HCT116 (cell line): ENCODE results near the gene AUTS2. TPM values are rescaled to one million over a fixed set of nuclear protein-coding genes. Genes with fewer than 3 reads are reported as not detected.

ENCODE experiments used
- ATAC-seq: fragments of 200-7000 bp; cut with Tn5 transposase; 2 replicates; pipeline ENCODE4 v1.9.1; 2020; ENCODE audit warnings: mild to moderate bottlenecking, moderate library complexity
- BruUV-seq: library from RNA; stranded (reverse); fragments of 400-500 nt; replicated peaks from 2 replicates; lab custom pipeline; 2021; lab: Mats Ljungman, UMichigan
- CTCF ChIA-PET: fragments of 300-600 bp; sonication (Branson Sonifier 250); formaldehyde crosslinking; loops from one replicate; lab custom pipeline; 2021; ENCODE audit warnings: antibody characterized with exemption; lab: Charles Lee
- POLR2A ChIA-PET: fragments of 300-600, 350-600 bp; sonication (Branson Sonifier 250); formaldehyde crosslinking; loops from one replicate; lab custom pipeline; 2021; ENCODE audit warnings: antibody characterized with exemption; lab: Charles Lee
- RAD21 ChIA-PET, 2 experiments: fragments of 300-600 bp; sonication (Branson Sonifier 250); formaldehyde crosslinking; loops; one replicate each; lab custom pipeline; 2023; ENCODE audit warnings: low total read pairs in 2 of 2; ENCODE audit not compliant: uncharacterized antibody in 2 of 2, unreplicated experiment in 2 of 2, low non-redundant PET in 1 of 2; lab: Charles Lee
- DNase-seq: peaks from one replicate; pipeline ENCODE4 v3.0.0-alpha.2; 2010; ENCODE audit warnings: low read depth, low spot score
- H2AFZ ChIP-seq: fragments of 200-600 bp; shearing (Covaris generic), sonication (generic); 2 replicates; pipeline ENCODE4 v1.6.1; 2017; ENCODE audit warnings: low read depth, mixed run types, mixed read lengths, antibody characterized with exemption, low read length; ENCODE audit not compliant: poor library complexity, severe bottlenecking
- H3K27ac ChIP-seq: 2 replicates; pipeline ENCODE4 v1.5.1; 2012; ENCODE audit warnings: low read depth, low read length
- H3K27me3 ChIP-seq: fragments of 200-600 bp; sonication (generic); 2 replicates; pipeline ENCODE4 v1.6.1; 2016; ENCODE audit warnings: mixed run types, low read length, mixed read lengths; ENCODE audit not compliant: insufficient read depth
- H3K36me3 ChIP-seq, 2 experiments: fragments of 200-500 bp in 1 of 2; fragments of 200-600 bp in 1 of 2; sonication (Bioruptor generic) in 1 of 2; sonication (generic) in 1 of 2; 2 replicates each; pipeline versions ENCODE4 v1.5.1 to v1.6.1; 2014 to 2016; ENCODE audit warnings: low read length in 2 of 2, inconsistent platforms in 1 of 2, mixed read lengths in 1 of 2, mixed run types in 1 of 2; ENCODE audit not compliant: insufficient read depth in 2 of 2, control insufficient read depth in 1 of 2
- H3K4me1 ChIP-seq, 2 experiments: fragments of 200-600 bp in 1 of 2; sonication (generic) in 1 of 2; 2 replicates each; pipeline versions ENCODE4 v1.5.1 to v1.6.1; 2012 to 2017; ENCODE audit warnings: low read length in 2 of 2, inconsistent platforms in 1 of 2, mild to moderate bottlenecking in 1 of 2, mixed read lengths in 1 of 2, mixed run types in 1 of 2, moderate library complexity in 1 of 2; ENCODE audit not compliant: insufficient read depth in 2 of 2, control insufficient read depth in 1 of 2
- H3K4me2 ChIP-seq: fragments of 200-600 bp; sonication (generic); 2 replicates; pipeline ENCODE4 v1.6.1; 2017; ENCODE audit warnings: mixed run types, low read length, mixed read lengths
- H3K4me3 ChIP-seq, 2 experiments: fragments of 200-600 bp in 1 of 2; sonication (generic) in 1 of 2; replicated peaks in 1 of 2; 2 replicates each; pipeline ENCODE4 v1.5.1; 2011 to 2016; ENCODE audit warnings: low read length in 2 of 2, control low read depth in 1 of 2, low read depth in 1 of 2, mild to moderate bottlenecking in 1 of 2, mixed read lengths in 1 of 2, mixed run types in 1 of 2
- H3K79me2 ChIP-seq: fragments of 200-600 bp; sonication (generic); 2 replicates; pipeline ENCODE4 v1.6.1; 2017; ENCODE audit warnings: mild to moderate bottlenecking, mixed run types, low read length, moderate library complexity, mixed read lengths; ENCODE audit not compliant: insufficient read depth
- H3K9ac ChIP-seq: fragments of 200-600 bp; sonication (generic); 2 replicates; pipeline ENCODE4 v1.6.1; 2016; ENCODE audit warnings: low read length, mixed read lengths
- H3K9me2 ChIP-seq: fragments of 200-600 bp; sonication (generic), shearing (Covaris generic); 2 replicates; pipeline ENCODE4 v1.6.1; 2017; ENCODE audit warnings: mixed run types, mild to moderate bottlenecking, moderate library complexity; ENCODE audit not compliant: insufficient read depth
- H3K9me3 ChIP-seq, 2 experiments: fragments of 200-500 bp in 1 of 2; fragments of 200-600 bp in 1 of 2; sonication (Bioruptor generic) in 1 of 2; sonication (generic) in 1 of 2; 2 replicates each; pipeline ENCODE4 v1.6.1; 2014 to 2017; ENCODE audit warnings: low read length in 2 of 2, mixed read lengths in 2 of 2, inconsistent platforms in 1 of 2, low read depth in 1 of 2, mild to moderate bottlenecking in 1 of 2, mixed run types in 1 of 2, moderate library complexity in 1 of 2; ENCODE audit not compliant: control insufficient read depth in 1 of 2, insufficient read depth in 1 of 2
- H4K20me1 ChIP-seq: fragments of 200-600 bp; sonication (generic), shearing (Covaris generic); 2 replicates; pipeline ENCODE4 v1.6.1; 2017; ENCODE audit warnings: mixed run types, mild to moderate bottlenecking, moderate library complexity; ENCODE audit not compliant: insufficient read depth
- CBX3 ChIP-seq: IDR thresholded peaks from 2 replicates; pipeline ENCODE4 v1.6.1; 2012; ENCODE audit warnings: low read depth
- CEBPB ChIP-seq: IDR thresholded peaks from 2 replicates; pipeline ENCODE4 v1.6.1; 2012; ENCODE audit warnings: low read depth
- EGR1 ChIP-seq: IDR thresholded peaks from 2 replicates; pipeline ENCODE4 v1.6.1; 2012; ENCODE audit warnings: low read depth
- EZH2 ChIP-seq: fragments of 200-600 bp; sonication (generic); IDR thresholded peaks from 2 replicates; pipeline ENCODE4 v1.6.1; 2017; ENCODE audit warnings: antibody characterized with exemption, mixed run types
- EZH2phosphoT487 ChIP-seq: fragments of 200-600 bp; IDR thresholded peaks from 2 replicates; pipeline ENCODE4 v1.6.1; 2018; ENCODE audit warnings: antibody characterized with exemption, borderline replicate concordance
- FOSL1 ChIP-seq: IDR thresholded peaks from 2 replicates; pipeline ENCODE4 v1.6.1; 2012; ENCODE audit warnings: low read depth
- JUND ChIP-seq: IDR thresholded peaks from 2 replicates; pipeline ENCODE4 v1.6.1; 2012
- POLR2A ChIP-seq: IDR thresholded peaks from 2 replicates; pipeline ENCODE4 v1.7.0; 2011; ENCODE audit warnings: borderline replicate concordance; ENCODE audit not compliant: insufficient read depth, insufficient read length; ENCODE audit errors: extremely low read depth
- POLR2AphosphoS5 ChIP-seq: IDR thresholded peaks from 2 replicates; pipeline ENCODE4 v1.6.1; 2011; ENCODE audit warnings: mild to moderate bottlenecking, low read depth, low read length, moderate library complexity
- SIN3A ChIP-seq: IDR thresholded peaks from 2 replicates; pipeline ENCODE4 v1.6.1; 2012; ENCODE audit warnings: low read depth
- SP1 ChIP-seq: IDR thresholded peaks from 2 replicates; pipeline ENCODE4 v1.6.1; 2012; ENCODE audit warnings: low read depth
- SRF ChIP-seq: IDR thresholded peaks from 2 replicates; pipeline ENCODE4 v1.6.1; 2012; ENCODE audit warnings: low read depth
- TCF7L2 ChIP-seq: IDR thresholded peaks from 2 replicates; pipeline ENCODE4 v1.7.0; 2011; ENCODE audit warnings: borderline replicate concordance, inconsistent platforms; ENCODE audit not compliant: insufficient read depth, insufficient read length; ENCODE audit errors: extremely low read depth
- YY1 ChIP-seq: IDR thresholded peaks from 2 replicates; pipeline ENCODE4 v1.6.1; 2011; ENCODE audit warnings: low read length, low read depth, moderate library complexity, mild to moderate bottlenecking; ENCODE audit not compliant: insufficient replicate concordance; ENCODE audit errors: extremely low read depth
- ZFX ChIP-seq: fragments of 450-650 bp; IDR thresholded peaks from 2 replicates; pipeline ENCODE4 v1.6.1; 2017
- ZNF274 ChIP-seq: fragments of 200-500 bp; sonication (Bioruptor generic); IDR thresholded peaks from 2 replicates; pipeline ENCODE4 v1.6.1; 2014; ENCODE audit warnings: mild to moderate bottlenecking, low read depth, low read length, inconsistent platforms
- intact Hi-C: fragments of 100-400 bp; cut with micrococcal nuclease; formaldehyde crosslinking; loops from 2 replicates; pipeline ENCODE4 v1.10.0; 2022
- total RNA-seq: library from RNA; stranded (reverse); gene quantifications from one replicate; pipeline ENCODE4 v1.2.1, GENCODE V29; 2021; ENCODE audit not compliant: unreplicated experiment
- TF ChIP-seq, protein P1 (sequence below), 3 experiments: fragments of 200-600 bp in 1 of 3; sonication (generic) in 1 of 3; IDR thresholded peaks in 2 of 3; conservative IDR thresholded peaks in 1 of 3; 2 replicates each; pipeline ENCODE4 v1.5.1; 2012 to 2017; ENCODE audit warnings: low read depth in 2 of 3, low read length in 2 of 3, antibody characterized with exemption in 1 of 3, borderline replicate concordance in 1 of 3, control low read depth in 1 of 3, mild to moderate bottlenecking in 1 of 3, mixed read lengths in 1 of 3, mixed run types in 1 of 3, moderate library complexity in 1 of 3; ENCODE audit not compliant: insufficient read depth in 1 of 3
- TF ChIP-seq, protein P2 (sequence below): IDR thresholded peaks from 2 replicates; pipeline ENCODE4 v1.6.1; 2011; ENCODE audit warnings: mild to moderate bottlenecking, low read length, moderate library complexity; ENCODE audit not compliant: insufficient replicate concordance; ENCODE audit errors: extremely low read depth
- TF ChIP-seq, protein P3 (sequence below): IDR thresholded peaks from 2 replicates; pipeline ENCODE4 v1.6.1; 2012

The AUTS2 gene
- total RNA-seq, 1 experiment from 2014 or later, result 0.93 TPM

DNA sequence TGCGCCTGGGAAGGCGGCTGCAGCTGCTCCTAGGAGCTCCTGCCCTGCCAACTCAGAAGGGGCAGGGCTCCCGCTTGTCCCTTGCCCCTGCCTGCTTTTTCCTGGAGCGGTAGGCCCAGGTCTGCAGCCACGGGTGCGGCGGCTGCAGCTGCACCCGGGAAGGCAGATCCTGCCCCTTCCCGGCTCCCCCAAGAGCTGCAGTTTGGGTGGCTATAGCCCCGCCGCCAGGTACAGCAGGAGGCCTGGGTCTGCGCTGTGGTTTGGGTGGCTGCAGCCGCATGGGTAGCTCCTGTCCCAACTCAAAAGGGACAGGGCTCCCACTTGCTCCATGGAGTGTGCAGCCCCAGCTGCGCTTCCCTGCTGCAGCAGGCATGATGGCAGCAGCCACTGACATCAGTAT is 6.5 kb upstream of the AUTS2 start:
- H3K27ac ChIP-seq, result no peak overlapping the region
- no peaks in the 10 kb centered on the region for H3K9me2 ChIP-seq
- H3K36me3 ChIP-seq, result no peaks in the 10 kb centered on the region
- no peaks in the 10 kb centered on the region for H3K27me3 ChIP-seq
- CTCF ChIA-PET, result no interaction called here
- intact Hi-C loops, result no loop called here
- no peak for ATAC-seq
- no peak for TF ChIP-seq CEBPB
- TF ChIP-seq JUND, result no peak
- no peak for TF ChIP-seq EZH2
- TF ChIP-seq SP1, result no peak
- no peak for TF ChIP-seq POLR2A
- TF ChIP-seq, protein P1, sequence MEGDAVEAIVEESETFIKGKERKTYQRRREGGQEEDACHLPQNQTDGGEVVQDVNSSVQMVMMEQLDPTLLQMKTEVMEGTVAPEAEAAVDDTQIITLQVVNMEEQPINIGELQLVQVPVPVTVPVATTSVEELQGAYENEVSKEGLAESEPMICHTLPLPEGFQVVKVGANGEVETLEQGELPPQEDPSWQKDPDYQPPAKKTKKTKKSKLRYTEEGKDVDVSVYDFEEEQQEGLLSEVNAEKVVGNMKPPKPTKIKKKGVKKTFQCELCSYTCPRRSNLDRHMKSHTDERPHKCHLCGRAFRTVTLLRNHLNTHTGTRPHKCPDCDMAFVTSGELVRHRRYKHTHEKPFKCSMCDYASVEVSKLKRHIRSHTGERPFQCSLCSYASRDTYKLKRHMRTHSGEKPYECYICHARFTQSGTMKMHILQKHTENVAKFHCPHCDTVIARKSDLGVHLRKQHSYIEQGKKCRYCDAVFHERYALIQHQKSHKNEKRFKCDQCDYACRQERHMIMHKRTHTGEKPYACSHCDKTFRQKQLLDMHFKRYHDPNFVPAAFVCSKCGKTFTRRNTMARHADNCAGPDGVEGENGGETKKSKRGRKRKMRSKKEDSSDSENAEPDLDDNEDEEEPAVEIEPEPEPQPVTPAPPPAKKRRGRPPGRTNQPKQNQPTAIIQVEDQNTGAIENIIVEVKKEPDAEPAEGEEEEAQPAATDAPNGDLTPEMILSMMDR (IDR thresholded peaks at IDR 0.05 in 2 of 3, conservative IDR thresholded peaks at IDR 0.05 in 1 of 3; ENCODE audit: borderline replicate concordance in 1 of 3, insufficient read depth in 1 of 3, low read depth in 2 of 3, low read length in 2 of 3), result no peak
- TF ChIP-seq, protein P2, sequence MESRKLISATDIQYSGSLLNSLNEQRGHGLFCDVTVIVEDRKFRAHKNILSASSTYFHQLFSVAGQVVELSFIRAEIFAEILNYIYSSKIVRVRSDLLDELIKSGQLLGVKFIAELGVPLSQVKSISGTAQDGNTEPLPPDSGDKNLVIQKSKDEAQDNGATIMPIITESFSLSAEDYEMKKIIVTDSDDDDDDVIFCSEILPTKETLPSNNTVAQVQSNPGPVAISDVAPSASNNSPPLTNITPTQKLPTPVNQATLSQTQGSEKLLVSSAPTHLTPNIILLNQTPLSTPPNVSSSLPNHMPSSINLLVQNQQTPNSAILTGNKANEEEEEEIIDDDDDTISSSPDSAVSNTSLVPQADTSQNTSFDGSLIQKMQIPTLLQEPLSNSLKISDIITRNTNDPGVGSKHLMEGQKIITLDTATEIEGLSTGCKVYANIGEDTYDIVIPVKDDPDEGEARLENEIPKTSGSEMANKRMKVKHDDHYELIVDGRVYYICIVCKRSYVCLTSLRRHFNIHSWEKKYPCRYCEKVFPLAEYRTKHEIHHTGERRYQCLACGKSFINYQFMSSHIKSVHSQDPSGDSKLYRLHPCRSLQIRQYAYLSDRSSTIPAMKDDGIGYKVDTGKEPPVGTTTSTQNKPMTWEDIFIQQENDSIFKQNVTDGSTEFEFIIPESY, result no peak
- TF ChIP-seq ZFX, result no peak
- no peak for TF ChIP-seq TCF7L2
- TF ChIP-seq CBX3, result no peak
- TF ChIP-seq, protein P3, sequence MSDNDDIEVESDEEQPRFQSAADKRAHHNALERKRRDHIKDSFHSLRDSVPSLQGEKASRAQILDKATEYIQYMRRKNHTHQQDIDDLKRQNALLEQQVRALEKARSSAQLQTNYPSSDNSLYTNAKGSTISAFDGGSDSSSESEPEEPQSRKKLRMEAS, result no peak
- TF ChIP-seq SRF, result no peak
- no peak for TF ChIP-seq ZNF274
- TF ChIP-seq EZH2phosphoT487, result no peak
- TF ChIP-seq POLR2AphosphoS5, result no peak
- no peak for TF ChIP-seq EGR1
- TF ChIP-seq YY1, result no peak
- TF ChIP-seq FOSL1, result no peak
- TF ChIP-seq SIN3A, result no peak
- BruUV-seq, result no TSS peak
- H3K9ac ChIP-seq, result no peak overlapping the region
- no peak for DNase-seq
- H3K79me2 ChIP-seq, result no peaks in the 10 kb centered on the region
- H3K4me2 ChIP-seq, result no peak overlapping the region
- RAD21 ChIA-PET, result no interaction called here
- H2AFZ ChIP-seq, result no peak overlapping the region
- H4K20me1 ChIP-seq, result no peaks in the 10 kb centered on the region
- POLR2A ChIA-PET, result no interaction called here
- peaks cover 3 to 10% of the 10 kb centered on the region in 2 experiments; a peak in 1 of 4 replicates for H3K9me3 ChIP-seq
- no peaks in the 10 kb centered on the region for H3K4me1 ChIP-seq
- no peak overlapping the region for H3K4me3 ChIP-seq
